ENCODE results near the gene ING3. TPM values are rescaled to one million over a fixed set of nuclear protein-coding genes. Genes with fewer than 3 reads are reported as not detected.

The ING3 gene
- total and polyA plus RNA-seq, 2 of the 13 experiments (the other 11 are each of a cell fraction or from before 2014, with no cell fraction given): 6.9 to 12.8 TPM

- TF ChIP-seq THAP9 (CRISPR knock-in tag; IDR thresholded peaks at IDR 0.05; ENCODE audit: borderline replicate concordance) (peak; percentile 53; the same call in 1 of the 2 replicates), ZNF343 (CRISPR knock-in tag; IDR thresholded peaks at IDR 0.05) (0 out of 2 replicates have a peak, but pooled peaks have one; percentile 33), KLF11 (CRISPR knock-in tag; IDR thresholded peaks at IDR 0.05) (no peak), ZNF326 (CRISPR knock-in tag; IDR thresholded peaks at IDR 0.05; ENCODE audit: borderline replicate concordance) (no peak), GPBP1L1 (CRISPR knock-in tag; IDR thresholded peaks at IDR 0.05) (no peak), SATB2 (CRISPR knock-in tag; IDR thresholded peaks at IDR 0.05) (no peak), SIX1 (CRISPR knock-in tag; IDR thresholded peaks at IDR 0.05; ENCODE audit: borderline replicate concordance) (peak; percentile 64; the same call in 1 of the 2 replicates), ATF2 (CRISPR knock-in tag; IDR thresholded peaks at IDR 0.05) (peak; percentile 70), NCOA2 (CRISPR knock-in tag; IDR thresholded peaks at IDR 0.05) (no peak), ARID2 (CRISPR knock-in tag; IDR thresholded peaks at IDR 0.05; ENCODE audit: borderline replicate concordance) (no peak), SIX4 (CRISPR knock-in tag; IDR thresholded peaks at IDR 0.05) (no peak), AGO1 (IDR thresholded peaks at IDR 0.05; ENCODE audit: low read depth, low read length, poor library complexity, severe bottlenecking) (peak; percentile 63), THAP11 (CRISPR knock-in tag; IDR thresholded peaks at IDR 0.05) (peak; percentile 97), ZNF687 (CRISPR knock-in tag; IDR thresholded peaks at IDR 0.05) (peak; percentile 79), ZNF30 (CRISPR knock-in tag; IDR thresholded peaks at IDR 0.05) (no peak), AGO2 (optimal IDR thresholded peaks at IDR 0.05; ENCODE audit: low read depth, low read length) (peak; percentile 78), ZNF766 (CRISPR knock-in tag; IDR thresholded peaks at IDR 0.05; ENCODE audit: borderline replicate concordance) (peak; percentile 1; the same call in 1 of the 2 replicates)
These were observed at the start of gene ING3 (continued) for GRCh38 chr7:120950539-120951308.
